CD14-positive monocyte (primary cell): ENCODE data around the gene RILPL1. TPM values are rescaled to one million over a fixed set of nuclear protein-coding genes. Genes with fewer than 3 reads are reported as not detected.

Experiments
- DNase-seq, 3 donors: peaks; one replicate each; pipeline ENCODE4 v3.0.0-alpha.2; 2011 to 2022
- H2AFZ ChIP-seq: 2 replicates; pipeline ENCODE4 v1.6.0; 2012; ENCODE audit warnings: mild to moderate bottlenecking, low read depth, low read length, inconsistent platforms; ENCODE audit not compliant: insufficient read depth, poor library complexity, severe bottlenecking
- H3K27ac ChIP-seq, 2 donors: 1 replicate in 1 of 2; 2 replicates in 1 of 2; pipeline ENCODE4 v1.5.1; 2012 to 2013; ENCODE audit warnings: low read length in 2 of 2, control low read depth in 1 of 2, inconsistent platforms in 1 of 2, low read depth in 1 of 2, mild to moderate bottlenecking in 1 of 2
- H3K27me3 ChIP-seq, 2 donors: one replicate each; pipeline versions ENCODE4 v1.6.0 to v1.6.1; 2011 to 2013; ENCODE audit warnings: low read length in 2 of 2; ENCODE audit not compliant: control insufficient read depth in 2 of 2, insufficient read depth in 2 of 2
- H3K36me3 ChIP-seq, 2 donors: replicated peaks in 1 of 2; 1 replicate in 1 of 2; 2 replicates in 1 of 2; pipeline versions ENCODE4 v1.5.1 to v1.6.1; 2012 to 2013; ENCODE audit warnings: low read length in 2 of 2, control low read depth in 1 of 2, inconsistent platforms in 1 of 2, mild to moderate bottlenecking in 1 of 2; ENCODE audit not compliant: insufficient read depth in 2 of 2, control insufficient read depth in 1 of 2
- H3K4me1 ChIP-seq, 2 donors: 1 replicate in 1 of 2; 2 replicates in 1 of 2; pipeline versions ENCODE4 v1.5.1 to v1.6.1; 2012 to 2013; ENCODE audit warnings: low read length in 2 of 2, control low read depth in 1 of 2, inconsistent platforms in 1 of 2, mild to moderate bottlenecking in 1 of 2, moderate library complexity in 1 of 2; ENCODE audit not compliant: insufficient read depth in 2 of 2, control insufficient read depth in 1 of 2
- H3K4me2 ChIP-seq: replicated peaks from 2 replicates; pipeline ENCODE3; 2012; ENCODE audit warnings: low read length, moderate library complexity, mild to moderate bottlenecking; ENCODE audit not compliant: poor library complexity, severe bottlenecking; ENCODE audit errors: extremely low read depth
- H3K4me3 ChIP-seq, 3 experiments: fragments of 200-600 bp in 1 of 3; sonication (generic) in 1 of 3; replicated peaks in 1 of 3; 1 replicate in 2 of 3; 2 replicates in 1 of 3; pipeline ENCODE4 v1.5.1; 2011 to 2013; ENCODE audit warnings: low read length in 3 of 3, mild to moderate bottlenecking in 3 of 3, control low read depth in 2 of 3, low read depth in 2 of 3, inconsistent platforms in 1 of 3, moderate library complexity in 1 of 3
- H3K79me2 ChIP-seq: 2 replicates; pipeline ENCODE4 v1.6.0; 2012; ENCODE audit warnings: mild to moderate bottlenecking, control low read depth, inconsistent platforms, low read length, moderate library complexity; ENCODE audit not compliant: insufficient read depth
- H3K9ac ChIP-seq: 2 replicates; pipeline ENCODE4 v1.6.0; 2017; ENCODE audit warnings: low read length, mild to moderate bottlenecking; ENCODE audit not compliant: insufficient read depth, poor library complexity, severe bottlenecking
- H3K9me3 ChIP-seq, 2 donors: replicated peaks in 1 of 2; 1 replicate in 1 of 2; 2 replicates in 1 of 2; pipeline versions ENCODE4 v1.5.1 to v1.6.1; 2012 to 2013; ENCODE audit warnings: low read length in 2 of 2, control low read depth in 1 of 2; ENCODE audit not compliant: control insufficient read depth in 1 of 2, insufficient read depth in 1 of 2
- H4K20me1 ChIP-seq: 2 replicates; pipeline ENCODE4 v1.6.0; 2012; ENCODE audit warnings: mild to moderate bottlenecking, low read length, control low read depth, moderate library complexity; ENCODE audit not compliant: insufficient read depth
- H3K27ac Mint-ChIP-seq, 7 donors: one replicate each; pipeline ENCODE4 v1.8.0; 2020; ENCODE audit warnings: mild to moderate bottlenecking in 7 of 7, mixed read lengths in 7 of 7, moderate library complexity in 6 of 7, inconsistent platforms in 2 of 7
- H3K27me3 Mint-ChIP-seq, 3 donors: one replicate each; pipeline ENCODE4 v1.8.0; 2021 to 2022; ENCODE audit warnings: low read depth in 3 of 3, mild to moderate bottlenecking in 3 of 3, mixed read lengths in 3 of 3, moderate library complexity in 3 of 3, inconsistent platforms in 1 of 3
- H3K36me3 Mint-ChIP-seq, 2 donors: one replicate each; pipeline ENCODE4 v1.8.0; 2020; ENCODE audit warnings: mixed read lengths in 2 of 2, inconsistent platforms in 1 of 2, mild to moderate bottlenecking in 1 of 2
- H3K4me1 Mint-ChIP-seq: one replicate; pipeline ENCODE4 v1.8.0; 2020; ENCODE audit warnings: mild to moderate bottlenecking, mixed read lengths
- H3K4me3 Mint-ChIP-seq, 2 donors: one replicate each; pipeline ENCODE4 v1.8.0; 2020; ENCODE audit warnings: mild to moderate bottlenecking in 2 of 2, mixed read lengths in 2 of 2, moderate library complexity in 1 of 2
- H3K9me3 Mint-ChIP-seq, 7 donors: one replicate each; pipeline ENCODE4 v1.8.0; 2020 to 2022; ENCODE audit warnings: mixed read lengths in 7 of 7, mild to moderate bottlenecking in 6 of 7, moderate library complexity in 6 of 7, inconsistent platforms in 2 of 7
- WGBS: methylation state at CpG from one replicate; pipeline ENCODE4 v1.1.5; 2013; ENCODE audit warnings: missing lambda C conversion rate; ENCODE audit not compliant: insufficient coverage; 5-methylcytosine and 5-hydroxymethylcytosine counted together
- intact Hi-C, 2 donors: fragments of 100-400 bp; cut with micrococcal nuclease; formaldehyde crosslinking; loops; one replicate each; pipeline versions ENCODE4 v1.15.0 to v1.15.1; 2023
- polyA plus RNA-seq, 3 donors: library from polyadenylated mRNA; depleted of rRNA in 1 of 3; unstranded in 2 of 3; stranded (reverse) in 1 of 3; fragments of 300-500 nt in 2 of 3; fragments of >200 nt in 1 of 3; fragmentation: Illumina TruSeq in 2 of 3; gene quantifications; 1 replicate in 2 of 3; 2 replicates in 1 of 3; pipeline ENCODE4 v1.2.3, GENCODE V29; 2012 to 2021
- TF ChIP-seq, protein P1 (sequence below): fragments of 200-600 bp; IDR thresholded peaks from one replicate; pipeline ENCODE4 v1.8.0; 2022; ENCODE audit warnings: antibody characterized with exemption, mild to moderate bottlenecking

The RILPL1 gene
- polyA plus RNA-seq, 3 donors = 1.2 TPM; not detected in 2

DNA sequence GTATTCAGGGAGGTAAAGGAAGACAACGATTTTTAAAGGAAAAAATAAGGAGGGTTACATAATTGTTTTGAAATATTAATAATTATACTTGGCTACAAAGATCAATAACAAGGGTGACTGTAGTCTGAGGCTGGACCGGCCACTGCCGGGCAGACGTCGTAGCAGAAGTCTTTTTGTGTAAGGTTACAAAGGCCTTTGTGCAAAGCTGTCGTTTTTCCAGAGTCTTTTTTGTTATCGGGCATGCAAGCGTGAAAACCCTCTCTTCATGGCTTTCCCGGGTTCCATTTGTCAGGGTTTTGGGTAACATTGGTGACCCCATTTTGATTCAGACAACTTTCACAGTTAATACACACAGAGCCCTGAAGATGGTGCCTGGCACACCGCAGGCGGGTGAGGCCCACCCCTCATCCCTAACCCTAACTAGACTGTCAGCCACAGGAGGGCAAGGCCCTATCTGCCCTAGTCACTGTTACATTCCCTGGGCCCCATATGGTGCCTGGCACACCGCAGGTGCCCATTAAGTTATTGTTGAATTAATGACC is 31.3 kb downstream of the RILPL1 start:
- no peak for DNase-seq
- no peaks in the 10 kb centered on the region for H3K4me1 ChIP-seq
- TF ChIP-seq, protein P1, sequence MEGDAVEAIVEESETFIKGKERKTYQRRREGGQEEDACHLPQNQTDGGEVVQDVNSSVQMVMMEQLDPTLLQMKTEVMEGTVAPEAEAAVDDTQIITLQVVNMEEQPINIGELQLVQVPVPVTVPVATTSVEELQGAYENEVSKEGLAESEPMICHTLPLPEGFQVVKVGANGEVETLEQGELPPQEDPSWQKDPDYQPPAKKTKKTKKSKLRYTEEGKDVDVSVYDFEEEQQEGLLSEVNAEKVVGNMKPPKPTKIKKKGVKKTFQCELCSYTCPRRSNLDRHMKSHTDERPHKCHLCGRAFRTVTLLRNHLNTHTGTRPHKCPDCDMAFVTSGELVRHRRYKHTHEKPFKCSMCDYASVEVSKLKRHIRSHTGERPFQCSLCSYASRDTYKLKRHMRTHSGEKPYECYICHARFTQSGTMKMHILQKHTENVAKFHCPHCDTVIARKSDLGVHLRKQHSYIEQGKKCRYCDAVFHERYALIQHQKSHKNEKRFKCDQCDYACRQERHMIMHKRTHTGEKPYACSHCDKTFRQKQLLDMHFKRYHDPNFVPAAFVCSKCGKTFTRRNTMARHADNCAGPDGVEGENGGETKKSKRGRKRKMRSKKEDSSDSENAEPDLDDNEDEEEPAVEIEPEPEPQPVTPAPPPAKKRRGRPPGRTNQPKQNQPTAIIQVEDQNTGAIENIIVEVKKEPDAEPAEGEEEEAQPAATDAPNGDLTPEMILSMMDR = no peak
- intact Hi-C loops = no loop called here
- no peaks in the 10 kb centered on the region for H4K20me1 ChIP-seq
- H3K27me3 ChIP-seq = no peaks in the 10 kb centered on the region
- H3K27me3 Mint-ChIP-seq = peaks cover under 1 to 6% (median 5%) of the 10 kb centered on the region in 3 donors
- H3K9me3 Mint-ChIP-seq = peaks cover 0 to 4% (median 0%) of the 10 kb centered on the region in 7 donors
- H3K9ac ChIP-seq = no peak overlapping the region
- no peaks in the 10 kb centered on the region for H3K79me2 ChIP-seq
- H3K4me1 Mint-ChIP-seq = no peaks in the 10 kb centered on the region
- no peak overlapping the region for H3K27ac ChIP-seq
- H3K36me3 Mint-ChIP-seq = peaks cover 0 to 2% of the 10 kb centered on the region in 2 donors
- WGBS = 97% methylated on average over 7 of the region's 12 CpGs
- H3K9me3 ChIP-seq = no peaks in the 10 kb centered on the region
- no peak overlapping the region for H3K27ac Mint-ChIP-seq
- H3K4me3 ChIP-seq = no peak overlapping the region
- no peaks in the 10 kb centered on the region for H3K36me3 ChIP-seq
- H3K4me2 ChIP-seq = no peak overlapping the region
- H3K4me3 Mint-ChIP-seq = no peak overlapping the region
- no peak overlapping the region for H2AFZ ChIP-seq

DNA sequence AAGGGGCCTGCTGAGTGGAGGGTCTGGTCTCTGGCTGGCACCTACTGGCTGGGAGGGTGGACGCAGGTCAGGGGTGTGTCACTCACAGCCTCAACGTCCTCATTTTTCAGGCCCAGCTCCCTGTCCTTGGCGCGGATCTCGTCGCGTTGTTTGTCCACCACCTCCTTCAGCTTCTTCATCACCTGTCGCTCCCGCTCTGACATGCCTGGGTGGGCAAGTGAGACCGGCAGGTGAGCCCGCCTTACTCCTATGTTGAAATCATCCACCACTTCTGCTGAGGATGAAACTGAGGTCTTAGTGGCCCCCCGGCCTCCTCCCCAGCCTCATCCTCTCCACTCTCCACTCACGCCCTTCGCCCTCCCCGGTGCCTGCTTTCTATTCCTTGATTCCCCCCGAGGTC is 34.2 kb downstream of the RILPL1 start:
- TF ChIP-seq, protein P1 = no peak
- H3K27ac ChIP-seq = no peak overlapping the region
- H3K9ac ChIP-seq = no peak overlapping the region
- H3K79me2 ChIP-seq = no peaks in the 10 kb centered on the region
- peak overlapping the region in 2 of 7 donors; percentile 13 to 50 for H3K27ac Mint-ChIP-seq
- no peak overlapping the region for H3K4me2 ChIP-seq
- H3K4me3 Mint-ChIP-seq = no peak overlapping the region
- H3K4me1 ChIP-seq = no peaks in the 10 kb centered on the region
- intact Hi-C loops = no loop called here
- H3K27me3 ChIP-seq = no peaks in the 10 kb centered on the region
- H3K9me3 ChIP-seq = no peaks in the 10 kb centered on the region
- H3K4me1 Mint-ChIP-seq = no peaks in the 10 kb centered on the region
- peaks cover 0 to 2% (median 0%) of the 10 kb centered on the region in 7 donors for H3K9me3 Mint-ChIP-seq
- H3K36me3 Mint-ChIP-seq = peaks cover 0 to 2% of the 10 kb centered on the region in 2 donors
- 94% methylated on average over 16 of the region's 16 CpGs for WGBS
- no peak overlapping the region for H3K4me3 ChIP-seq
- no peak for DNase-seq
- no peaks in the 10 kb centered on the region for H3K36me3 ChIP-seq
- H4K20me1 ChIP-seq = no peaks in the 10 kb centered on the region
- peaks cover 3 to 5% (median 3%) of the 10 kb centered on the region in 3 donors for H3K27me3 Mint-ChIP-seq
- H2AFZ ChIP-seq = no peak overlapping the region
